SHP77 treated with DMSO at 0.1 percent for 48 hours (cell line): Measurements from ENCODE around the gene GLRX.
"Not testable (repeated sequence)": the region's sequence is repeated elsewhere in the genome, so short reads cannot be mapped to it uniquely, and the experiment has no call there.

ENCODE experiments used
- DNase-seq: peaks from one replicate; lab custom pipeline; 2025; lab: John Stamatoyannopoulos, UW

GLRX gene

GRCh38 chr5:95826949-95827891, 4.7 kb upstream of the GLRX start:
- DNase-seq, result no peak

GRCh38 chr5:95825495-95825894, 3.0 kb upstream of the GLRX start:
- no peak for DNase-seq

GRCh38 chr5:95824747-95825146, 2.2 kb upstream of the GLRX start:
- no peak for DNase-seq

- DNase-seq, result peak; percentile 32
Observed at GRCh38 chr5:95823738-95824609, 1.4 kb upstream of the GLRX start.

- DNase-seq, result no peak
Observed at GRCh38 chr5:95823218-95823737, 752 bp upstream of the GLRX start.

GRCh38 chr5:95822043-95822541, 434 bp downstream of the GLRX start:
- no peak for DNase-seq

GRCh38 chr5:95821110-95822021, 1.2 kb downstream of the GLRX start:
- DNase-seq, result no peak

GRCh38 chr5:95818181-95819147, 4.1 kb downstream of the GLRX start:
- DNase-seq, result no peak

- DNase-seq, result no peak
Observed at GRCh38 chr5:95817430-95817829, 5.1 kb downstream of the GLRX start.

GRCh38 chr5:95816776-95817175, 5.8 kb downstream of the GLRX start:
- DNase-seq, result no peak

GRCh38 chr5:95816341-95816740, 6.2 kb downstream of the GLRX start:
- DNase-seq, result no peak

- no peak for DNase-seq
Observed at GRCh38 chr5:95815155-95815729, 7.3 kb downstream of the GLRX start.

GRCh38 chr5:95813035-95813434, 9.5 kb downstream of the GLRX start:
- DNase-seq, result not testable (repeated sequence)

- DNase-seq, result no peak
Observed at GRCh38 chr5:95812074-95812471, 10.5 kb downstream of the GLRX start.

GRCh38 chr5:95811461-95812073, 11.0 kb downstream of the GLRX start:
- not testable (repeated sequence) for DNase-seq

GRCh38 chr5:95811126-95811423, 11.5 kb downstream of the GLRX start:
- not testable (repeated sequence) for DNase-seq

GRCh38 chr5:95810305-95811125, 12.0 kb downstream of the GLRX start:
- no peak for DNase-seq

GRCh38 chr5:95809414-95809960, 13.0 kb downstream of the GLRX start:
- DNase-seq, result no peak
